Stimulated activated naive CD4-positive, alpha-beta T cell treated with Interleukin-2 at 50 U/mL for 16 hours (primary cell): ENCODE data around the gene CLC.
"Not testable (repeated sequence)": the region's sequence is repeated elsewhere in the genome, so short reads cannot be mapped to it uniquely, and the experiment has no call there.

Source experiments
- DNase-seq: peaks from one replicate; lab custom pipeline; 2025; lab: John Stamatoyannopoulos, UW

The CLC gene

GRCh38 chr19:39728040-39728439 is 9.8 kb downstream of the CLC start:
- no peak for DNase-seq

GRCh38 chr19:39727070-39727800 is 10.6 kb downstream of the CLC start:
- DNase-seq: no peak

- no peak for DNase-seq
Measured at GRCh38 chr19:39725995-39726394, 11.8 kb downstream of the CLC start.

GRCh38 chr19:39720144-39720543 is 17.7 kb downstream of the CLC start:
- DNase-seq: not testable (repeated sequence)

GRCh38 chr19:39710333-39710890 is 27.4 kb downstream of the CLC start:
- no peak for DNase-seq

GRCh38 chr19:39709026-39709872 is 28.6 kb downstream of the CLC start:
- DNase-seq: no peak

DNA sequence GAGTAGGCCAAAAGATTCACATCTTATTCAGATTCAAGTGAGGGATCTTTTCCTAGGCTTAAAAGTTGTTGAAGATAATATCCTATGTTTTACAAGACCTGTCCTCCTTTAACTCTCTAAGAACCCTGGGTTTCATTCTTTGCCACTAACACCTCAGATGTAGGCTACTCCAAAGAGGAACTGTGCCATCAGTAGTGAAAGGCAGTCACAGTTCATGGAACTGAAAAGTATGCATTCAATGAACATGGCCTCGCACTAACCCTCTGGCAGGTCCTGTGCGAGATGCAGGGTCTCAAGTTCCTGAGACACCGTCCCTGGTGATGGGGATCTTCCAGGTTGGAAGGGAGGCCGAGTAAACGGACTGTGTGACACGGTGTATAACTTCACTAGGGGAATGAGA is 29.2 kb downstream of the CLC start:
- DNase-seq: no peak

- no peak for DNase-seq
Measured at GRCh38 chr19:39705578-39706188, 32.1 kb downstream of the CLC start.

DNA sequence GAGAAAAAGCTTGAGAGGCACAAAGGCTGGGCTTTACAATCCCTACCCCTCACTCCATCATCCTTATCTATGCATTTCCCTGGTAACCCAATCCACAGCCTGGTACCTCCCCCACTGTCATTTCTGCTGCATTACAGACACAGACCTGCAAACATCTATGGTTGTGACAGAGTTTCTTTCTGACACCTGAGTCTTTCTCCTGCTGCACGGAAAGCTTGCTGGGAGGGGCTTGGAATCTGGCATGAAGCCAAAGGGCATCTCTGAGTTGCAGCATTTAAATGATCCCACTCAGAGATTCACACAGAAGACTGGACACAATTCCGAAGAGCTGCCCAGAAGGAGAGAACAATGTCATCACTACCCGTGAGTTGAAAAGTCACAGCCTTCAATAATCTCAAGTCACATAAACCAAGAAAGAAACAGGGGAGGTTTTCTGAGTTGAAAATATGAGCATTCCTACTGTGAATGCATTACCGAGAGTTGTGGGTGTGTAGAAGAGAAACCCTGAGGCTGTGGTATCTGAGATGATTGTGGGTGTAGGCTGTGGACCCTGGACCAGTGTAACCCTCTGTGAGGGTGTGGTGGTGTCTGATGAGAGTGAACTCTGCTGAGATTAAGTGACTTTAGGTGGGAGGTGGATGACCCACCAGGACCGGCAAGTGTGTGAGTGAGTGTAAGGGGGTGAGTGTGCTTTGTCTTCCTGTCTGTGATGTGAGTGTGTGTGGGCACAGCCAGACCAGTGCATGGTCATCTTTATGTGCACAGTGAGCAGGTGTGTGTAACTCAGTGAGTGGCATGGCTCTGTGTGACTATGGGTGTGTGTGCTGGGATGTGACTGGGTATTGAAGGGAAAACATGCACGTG is 33.4 kb downstream of the CLC start, which contains the start of gene LGALS14:
LGALS14 (plus strand) TSS at position 301 of the 864 bp plus-strand sequence; CDS start at position 349, 48 bp downstream.
- DNase-seq: no peak

- no peak for DNase-seq
Measured at GRCh38 chr19:39701291-39701690, 36.5 kb downstream of the CLC start.

DNA sequence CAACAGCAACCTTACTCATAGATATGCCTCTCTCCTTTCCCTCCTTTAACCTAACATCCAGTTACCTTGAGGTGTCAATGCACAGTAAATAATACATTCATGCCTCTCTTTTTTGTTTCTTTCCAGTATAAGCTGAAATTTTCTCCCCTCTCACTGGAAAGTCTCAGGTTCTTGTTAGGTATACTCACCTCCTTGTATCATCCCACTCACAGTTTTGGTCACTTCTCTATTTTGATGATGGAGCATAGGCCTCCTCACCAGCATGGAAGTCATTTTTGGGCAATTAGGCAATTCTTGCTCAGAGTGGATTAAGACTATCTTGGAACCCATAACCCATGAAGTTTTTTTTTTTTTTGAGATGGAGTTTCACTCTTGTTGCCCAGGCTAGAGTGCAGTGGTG is 39.3 kb downstream of the CLC start:
- DNase-seq: no peak

DNA sequence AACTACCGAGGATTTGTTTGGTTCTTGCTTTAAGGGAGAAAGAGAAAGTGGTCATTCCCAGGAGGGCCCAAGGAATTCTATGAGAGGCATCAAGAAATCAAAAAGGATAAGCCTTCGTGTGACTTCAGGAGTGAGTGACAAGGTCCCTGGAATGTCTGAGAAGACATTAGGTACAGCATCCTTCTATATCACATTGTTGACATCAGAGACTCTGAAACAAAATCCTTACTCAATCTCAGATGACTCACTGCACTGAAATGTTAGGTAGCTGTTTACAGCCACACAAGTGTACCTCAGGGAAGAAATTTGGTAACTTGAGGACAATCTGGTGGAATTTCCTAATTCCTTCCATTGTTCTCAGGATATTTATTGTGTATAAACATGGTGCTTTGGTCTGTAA is 41.4 kb downstream of the CLC start:
- DNase-seq: no peak

DNA sequence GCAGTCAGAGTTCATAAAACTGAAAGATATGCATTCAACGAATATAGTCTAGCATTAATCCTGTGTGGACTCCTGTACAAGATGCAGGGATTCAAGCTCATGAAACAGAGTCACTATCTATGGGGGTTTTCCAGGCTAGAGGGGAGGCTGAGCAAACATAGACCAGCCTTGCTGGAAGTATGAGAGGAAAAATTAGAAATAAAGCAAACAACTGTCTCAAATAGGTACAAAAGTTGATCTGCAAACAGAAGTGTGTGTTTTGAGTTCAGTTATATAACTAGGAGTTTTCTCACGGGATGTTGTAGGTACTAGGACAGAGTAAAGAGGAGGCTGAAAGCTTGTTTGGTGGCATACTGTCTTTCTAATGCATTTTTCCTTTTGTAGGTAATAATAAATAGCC is 42.1 kb downstream of the CLC start:
- no peak for DNase-seq

- DNase-seq: no peak
Measured at GRCh38 chr19:39692822-39693221, 45.0 kb downstream of the CLC start.

- DNase-seq: no peak
Measured at GRCh38 chr19:39692166-39692565, 45.7 kb downstream of the CLC start.

GRCh38 chr19:39688637-39689036 is 49.2 kb downstream of the CLC start:
- not testable (repeated sequence) for DNase-seq

DNA sequence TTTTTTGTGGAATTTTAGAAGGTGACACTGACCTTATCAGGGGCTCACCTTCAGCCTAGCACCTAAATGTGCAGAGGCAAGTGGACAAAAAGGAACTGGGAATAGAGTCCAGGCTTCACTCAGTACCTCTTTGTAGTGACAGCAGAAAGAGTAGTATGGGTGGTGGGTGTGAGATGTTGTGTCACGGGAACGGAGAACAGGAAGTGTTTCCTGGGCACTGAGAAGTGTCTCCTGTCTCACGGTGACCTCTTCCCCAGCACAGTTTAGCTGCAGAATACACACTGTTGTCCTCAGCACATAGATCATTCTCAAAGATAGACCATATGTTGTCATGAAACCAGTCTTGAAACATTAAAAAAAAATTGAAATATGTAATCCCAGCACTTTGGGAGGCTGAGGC is 51.1 kb downstream of the CLC start:
- no peak for DNase-seq

DNA sequence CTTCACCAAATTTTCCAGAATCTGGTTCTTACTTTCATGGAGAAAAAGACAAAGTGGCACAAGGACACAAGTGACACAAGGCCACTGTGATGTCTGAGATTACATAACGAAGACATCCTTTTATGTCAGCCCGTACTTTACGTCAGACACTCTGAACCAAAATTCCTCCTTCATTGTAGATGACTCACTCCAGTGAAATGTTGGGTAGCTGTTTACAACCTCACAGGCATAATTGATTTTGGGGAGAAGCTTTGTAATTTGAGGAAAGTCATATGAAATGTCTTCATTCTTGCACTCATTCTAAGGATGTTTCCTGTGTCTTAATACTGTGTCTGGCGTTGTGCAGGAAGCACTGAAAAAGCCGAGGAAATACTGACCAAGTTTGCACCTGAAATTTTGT is 53.6 kb downstream of the CLC start:
- no peak for DNase-seq

DNA sequence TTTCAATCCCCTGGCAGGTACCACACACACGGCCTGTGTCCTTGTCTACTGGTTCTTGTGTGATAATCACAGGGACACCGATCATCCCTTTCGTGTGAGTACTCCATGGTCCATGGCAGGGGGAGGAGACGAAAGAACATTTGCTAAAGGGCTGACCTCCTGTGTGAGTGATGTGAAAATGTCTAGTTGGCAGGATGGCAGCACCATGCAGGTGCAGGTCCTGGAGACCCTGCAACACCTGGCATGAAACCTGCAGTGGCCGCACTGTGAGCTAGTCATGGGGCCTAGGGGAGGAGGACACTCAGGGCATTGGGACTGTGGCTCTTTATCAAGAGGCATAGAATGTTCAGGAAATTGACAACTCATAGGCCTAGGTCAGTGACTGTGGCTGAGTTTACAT is 56.4 kb downstream of the CLC start:
- no peak for DNase-seq
